CD4-positive, alpha-beta T cell (primary cell): ENCODE measurements around the gene TNS1. TPM values are rescaled to one million over a fixed set of nuclear protein-coding genes. Genes with fewer than 3 reads are reported as not detected.

Experiments used
- ATAC-seq: fragments of 200-7000 bp; cut with Tn5 transposase; one replicate; pipeline ENCODE4 v1.10.0; 2022; ENCODE audit warnings: mild to moderate bottlenecking; ENCODE audit not compliant: poor library complexity
- CTCF ChIA-PET: fragments of 350-600 bp; sonication (Branson Sonifier 250); formaldehyde crosslinking; loops from one replicate; lab custom pipeline; 2021; ENCODE audit warnings: antibody characterized with exemption, inconsistent platforms; lab: Charles Lee
- POLR2A ChIA-PET: fragments of 350-600 bp; sonication (Branson Sonifier 250); formaldehyde crosslinking; loops from one replicate; lab custom pipeline; 2021; ENCODE audit warnings: antibody characterized with exemption, inconsistent platforms; lab: Charles Lee
- DNase-seq, 14 experiments: peaks; one replicate each; pipeline ENCODE4 v3.0.0-alpha.2; 2013 to 2020; ENCODE audit warnings: mixed read lengths in 2 of 14
- H3K27ac ChIP-seq, 2 donors: one replicate each; pipeline versions ENCODE4 v1.5.1 to v1.7.0; 2013; ENCODE audit warnings: low read length in 2 of 2, low read depth in 1 of 2, mild to moderate bottlenecking in 1 of 2
- H3K27me3 ChIP-seq, 2 experiments: 1 replicate in 1 of 2; 2 replicates in 1 of 2; pipeline versions ENCODE4 v1.6.1 to v1.7.0; 2013; ENCODE audit warnings: low read length in 2 of 2, control low read depth in 1 of 2, mild to moderate bottlenecking in 1 of 2, moderate library complexity in 1 of 2; ENCODE audit not compliant: insufficient read depth in 2 of 2, control insufficient read depth in 1 of 2
- H3K36me3 ChIP-seq: one replicate; pipeline ENCODE4 v1.6.1; 2013; ENCODE audit warnings: low read length, control low read depth; ENCODE audit not compliant: insufficient read depth
- H3K4me1 ChIP-seq: one replicate; pipeline ENCODE4 v1.6.1; 2013; ENCODE audit warnings: low read length, control low read depth; ENCODE audit not compliant: insufficient read depth
- H3K4me3 ChIP-seq: one replicate; pipeline ENCODE4 v1.5.1; 2013; ENCODE audit warnings: mild to moderate bottlenecking, low read length, moderate library complexity
- H3K9me3 ChIP-seq, 2 experiments: 1 replicate in 1 of 2; 2 replicates in 1 of 2; pipeline versions ENCODE4 v1.6.1 to v1.7.0; 2013; ENCODE audit warnings: low read length in 2 of 2, mild to moderate bottlenecking in 2 of 2, control low read depth in 1 of 2, moderate library complexity in 1 of 2; ENCODE audit not compliant: control insufficient read depth in 1 of 2, insufficient read depth in 1 of 2
- H3K27ac Mint-ChIP-seq: one replicate; pipeline ENCODE4 v1.8.0; 2020; ENCODE audit warnings: mixed read lengths
- H3K27me3 Mint-ChIP-seq: one replicate; pipeline ENCODE4 v1.8.0; 2021; ENCODE audit warnings: mixed read lengths
- H3K36me3 Mint-ChIP-seq: one replicate; pipeline ENCODE4 v1.8.0; 2021; ENCODE audit warnings: low read depth, mixed read lengths
- H3K4me1 Mint-ChIP-seq: one replicate; pipeline ENCODE4 v1.8.0; 2021; ENCODE audit warnings: low read depth, mixed read lengths
- H3K4me3 Mint-ChIP-seq: one replicate; pipeline ENCODE4 v1.8.0; 2020; ENCODE audit warnings: mild to moderate bottlenecking, mixed read lengths
- H3K9me3 Mint-ChIP-seq: one replicate; pipeline ENCODE4 v1.8.0; 2020; ENCODE audit warnings: mixed read lengths
- CTCF ChIP-seq: fragments of 200-600 bp; IDR thresholded peaks from one replicate; pipeline ENCODE4 v1.8.0; 2022; ENCODE audit warnings: antibody characterized with exemption, mild to moderate bottlenecking
- intact Hi-C, 2 experiments: fragments of 100-400 bp; cut with DNase I in 1 of 2; cut with micrococcal nuclease in 1 of 2; formaldehyde crosslinking; loops; one replicate each; pipeline versions ENCODE4 v1.15.1 to v1.9.0; 2023 to 2025; cut with DNase I, micrococcal nuclease
- total RNA-seq, 174 experiments: library from RNA in 2 of 174; stranded (reverse) in 2 of 174; gene quantifications; one replicate each; pipeline ENCODE4 v1.2.3 and lab custom pipeline; 2021 to 2026

Gene TNS1
- total RNA-seq, 2 experiments from 2014 or later = 0.25 to 0.34 TPM

GRCh38 chr2:217835931-217836891, 166.6 kb downstream of the TNS1 start:
- peaks cover 6% of the 10 kb centered on the region for H3K27me3 Mint-ChIP-seq
- intact Hi-C loops = no loop called here
- no peaks in the 10 kb centered on the region for H3K36me3 Mint-ChIP-seq
- H3K27me3 ChIP-seq = no peaks in the 10 kb centered on the region
- no peak overlapping the region for H3K4me3 Mint-ChIP-seq
- H3K9me3 Mint-ChIP-seq = no peaks in the 10 kb centered on the region
- peaks cover 0 to 6% of the 10 kb centered on the region in 2 experiments for H3K9me3 ChIP-seq
- no peak overlapping the region for H3K4me3 ChIP-seq
- POLR2A ChIA-PET = no interaction called here
- H3K27ac Mint-ChIP-seq = no peak overlapping the region
- H3K4me1 Mint-ChIP-seq = no peaks in the 10 kb centered on the region
- ATAC-seq (no peak), DNase-seq (peak in 2 of 14 experiments; percentile 16 to 24)
- H3K4me1 ChIP-seq = no peaks in the 10 kb centered on the region
- no peaks in the 10 kb centered on the region for H3K36me3 ChIP-seq
- no peak overlapping the region for H3K27ac ChIP-seq
- TF ChIP-seq CTCF = no peak
- CTCF ChIA-PET = no interaction called here

- no peak for ATAC-seq
Measured at GRCh38 chr2:217834744-217835513, 167.9 kb downstream of the TNS1 start.

More at GRCh38 chr2:217834744-217835513, 167.9 kb downstream of the TNS1 start:
- POLR2A ChIA-PET = no interaction called here
- no peaks in the 10 kb centered on the region for H3K27me3 ChIP-seq
- H3K36me3 Mint-ChIP-seq = no peaks in the 10 kb centered on the region
- H3K4me3 ChIP-seq = no peak overlapping the region
- peaks cover 0 to 6% of the 10 kb centered on the region in 2 experiments for H3K9me3 ChIP-seq
- CTCF ChIA-PET = no interaction called here
- no peaks in the 10 kb centered on the region for H3K9me3 Mint-ChIP-seq
- no peak for TF ChIP-seq CTCF
- DNase-seq = no peak
- no peaks in the 10 kb centered on the region for H3K4me1 ChIP-seq
- H3K36me3 ChIP-seq = no peaks in the 10 kb centered on the region
- H3K27ac Mint-ChIP-seq = no peak overlapping the region
- peaks cover 6% of the 10 kb centered on the region for H3K27me3 Mint-ChIP-seq
- H3K27ac ChIP-seq = no peak overlapping the region
- H3K4me1 Mint-ChIP-seq = no peaks in the 10 kb centered on the region
- H3K4me3 Mint-ChIP-seq = no peak overlapping the region
- intact Hi-C loops = no loop called here
